Spinal cord (tissue), 10 donors: Measurements from ENCODE around the gene ADAMTS13. TPM values are rescaled to one million over a fixed set of nuclear protein-coding genes. Genes with fewer than 3 reads are reported as not detected.

ENCODE experiments used
- DNase-seq, 6 donors: peaks; one replicate each; pipeline versions ENCODE4 v3.0.0 to v3.0.0-alpha.2; 2013 to 2015; ENCODE audit warnings: low spot score in 6 of 6, low read depth in 4 of 6
- H3K27ac ChIP-seq: one replicate; pipeline ENCODE4 v1.5.1; 2013; ENCODE audit warnings: low read depth, low read length, control low read depth
- H3K27me3 ChIP-seq: one replicate; pipeline ENCODE4 v1.6.1; 2013; ENCODE audit warnings: low read length; ENCODE audit not compliant: control insufficient read depth, insufficient read depth
- H3K36me3 ChIP-seq: one replicate; pipeline ENCODE4 v1.6.1; 2013; ENCODE audit warnings: low read length; ENCODE audit not compliant: control insufficient read depth, insufficient read depth
- H3K4me1 ChIP-seq: one replicate; pipeline ENCODE4 v1.6.1; 2013; ENCODE audit warnings: low read length; ENCODE audit not compliant: control insufficient read depth, insufficient read depth
- H3K4me3 ChIP-seq: one replicate; pipeline ENCODE4 v1.5.1; 2013; ENCODE audit warnings: low read depth, low read length, control low read depth
- H3K9me3 ChIP-seq: one replicate; pipeline ENCODE4 v1.6.1; 2013; ENCODE audit warnings: low read length; ENCODE audit not compliant: control insufficient read depth, insufficient read depth
- WGBS: methylation state at CpG from one replicate; pipeline ENCODE4 v1.1.5; 2013; ENCODE audit warnings: missing lambda C conversion rate; ENCODE audit not compliant: insufficient coverage; 5-methylcytosine and 5-hydroxymethylcytosine counted together
- polyA plus RNA-seq, 2 donors: library from polyadenylated mRNA; unstranded; fragments of 120-200 nt; gene quantifications; one replicate each; pipeline ENCODE4 v1.2.1, GENCODE V29; 2013; ENCODE audit not compliant: insufficient read length in 2 of 2
- total RNA-seq, 2 donors: library from RNA; depleted of rRNA in 1 of 2; stranded (reverse); fragments of 120-200 nt in 1 of 2; fragments of >200 nt in 1 of 2; gene quantifications; one replicate each; pipeline versions ENCODE4 v1.2.3 to v1.2.4, GENCODE V29; 2013 to 2014
- donor health status: healthy.

Gene ADAMTS13
- total and polyA plus RNA-seq, 4 donors = 2.4 to 16.5 (median 9.7) TPM

- no peak for DNase-seq
- Histone ChIP-seq H3K27ac (no peak overlapping the region), H3K4me3 (no peak overlapping the region), H3K36me3 (no peaks in the 10 kb centered on the region), H3K27me3 (no peaks in the 10 kb centered on the region), H3K4me1 (no peaks in the 10 kb centered on the region), H3K9me3 (peaks cover 11% of the 10 kb centered on the region)
- 70% methylated on average over 19 of the region's 19 CpGs for WGBS
These were observed 77.1 kb downstream of the ADAMTS13 start for GRCh38 chr9:133499132-133499891.

- Histone ChIP-seq H3K9me3 (peaks cover 11% of the 10 kb centered on the region), H3K4me3 (no peak overlapping the region), H3K27ac (no peak overlapping the region), H3K27me3 (no peaks in the 10 kb centered on the region), H3K4me1 (no peaks in the 10 kb centered on the region), H3K36me3 (no peaks in the 10 kb centered on the region)
- 72% methylated on average over 10 of the region's 12 CpGs for WGBS
- no peak for DNase-seq
These were observed 77.7 kb downstream of the ADAMTS13 start for GRCh38 chr9:133499892-133500270.

GRCh38 chr9:133502112-133502511, 79.9 kb downstream of the ADAMTS13 start:
- Histone ChIP-seq H3K4me1 (no peaks in the 10 kb centered on the region), H3K4me3 (no peak overlapping the region), H3K27ac (no peak overlapping the region), H3K36me3 (no peaks in the 10 kb centered on the region), H3K9me3 (peaks cover 11% of the 10 kb centered on the region), H3K27me3 (no peaks in the 10 kb centered on the region)
- no peak for DNase-seq
- WGBS = no CpG with 5 or more reads among the region's 1 CpG

GRCh38 chr9:133505186-133505830, 83.1 kb downstream of the ADAMTS13 start:
- Histone ChIP-seq H3K4me3 (no peak overlapping the region), H3K36me3 (no peaks in the 10 kb centered on the region), H3K4me1 (peaks cover 16% of the 10 kb centered on the region), H3K9me3 (peaks cover 11% of the 10 kb centered on the region), H3K27me3 (no peaks in the 10 kb centered on the region), H3K27ac (no peak overlapping the region)
- no peak for DNase-seq
- 86% methylated on average over 12 of the region's 13 CpGs for WGBS

- H3K4me3 ChIP-seq = no peak overlapping the region
- DNase-seq = no peak
These were observed 83.9 kb downstream of the ADAMTS13 start for GRCh38 chr9:133505901-133506652.

GRCh38 chr9:133506653-133507038, 84.5 kb downstream of the ADAMTS13 start:
- Histone ChIP-seq H3K4me1 (peaks cover 26% of the 10 kb centered on the region), H3K9me3 (peaks cover 7% of the 10 kb centered on the region), H3K27ac (no peak overlapping the region), H3K4me3 (no peak overlapping the region), H3K36me3 (no peaks in the 10 kb centered on the region), H3K27me3 (no peaks in the 10 kb centered on the region)
- WGBS = 76% methylated on average over 18 of the region's 18 CpGs
- DNase-seq = no peak

More at GRCh38 chr9:133505901-133506652, 83.9 kb downstream of the ADAMTS13 start:
- Histone ChIP-seq H3K4me1 (peaks cover 23% of the 10 kb centered on the region), H3K27me3 (no peaks in the 10 kb centered on the region), H3K27ac (no peak overlapping the region), H3K36me3 (no peaks in the 10 kb centered on the region), H3K9me3 (peaks cover 11% of the 10 kb centered on the region)
- WGBS = 77% methylated on average over 22 of the region's 23 CpGs

GRCh38 chr9:133507246-133507965, 85.2 kb downstream of the ADAMTS13 start:
- no peaks in the 10 kb centered on the region for H3K36me3 ChIP-seq
- DNase-seq = no peak
- H3K27ac ChIP-seq = no peak overlapping the region
- H3K9me3 ChIP-seq = peaks cover 3% of the 10 kb centered on the region
- no peak overlapping the region for H3K4me3 ChIP-seq
- 90% methylated on average over 23 of the region's 24 CpGs for WGBS
- H3K27me3 ChIP-seq = no peaks in the 10 kb centered on the region
- peaks cover 26% of the 10 kb centered on the region for H3K4me1 ChIP-seq

- no peaks in the 10 kb centered on the region for H3K36me3 ChIP-seq
- H3K27me3 ChIP-seq = no peaks in the 10 kb centered on the region
- WGBS = 94% methylated on average over 3 of the region's 8 CpGs
- no peak overlapping the region for H3K27ac ChIP-seq
- peaks cover 32% of the 10 kb centered on the region for H3K4me1 ChIP-seq
- H3K9me3 ChIP-seq = no peaks in the 10 kb centered on the region
- DNase-seq = no peak
- H3K4me3 ChIP-seq = no peak overlapping the region
These were observed 85.9 kb downstream of the ADAMTS13 start for GRCh38 chr9:133508046-133508445.
